GM18907 (cell line): ENCODE results near the gene RMDN3.

Experiments used
- ATAC-seq: cut with Tn5 transposase; IDR thresholded peaks from one replicate; pipeline ENCODE4 v1.9.1; 2021; ENCODE audit warnings: mild to moderate bottlenecking, moderate library complexity; ENCODE audit not compliant: unreplicated experiment

The RMDN3 gene

GRCh38 chr15:40749151-40749630 lies 5.9 kb downstream of the RMDN3 start:
- ATAC-seq = no peak

GRCh38 chr15:40747685-40748631 lies 7.1 kb downstream of the RMDN3 start:
- no peak for ATAC-seq

GRCh38 chr15:40746916-40747418 lies 8.1 kb downstream of the RMDN3 start:
- ATAC-seq = no peak

GRCh38 chr15:40744815-40745152 lies 10.3 kb downstream of the RMDN3 start:
- no peak for ATAC-seq

- ATAC-seq = no peak
These were observed 10.9 kb downstream of the RMDN3 start for GRCh38 chr15:40743921-40744814.

- no peak for ATAC-seq
These were observed 11.6 kb downstream of the RMDN3 start for GRCh38 chr15:40743485-40743901.

- no peak for ATAC-seq
These were observed 15.2 kb downstream of the RMDN3 start for GRCh38 chr15:40739854-40740253.

- no peak for ATAC-seq
These were observed 16.0 kb downstream of the RMDN3 start for GRCh38 chr15:40739047-40739446.

- ATAC-seq = no peak
These were observed 18.0 kb downstream of the RMDN3 start for GRCh38 chr15:40737048-40737447.

- no peak for ATAC-seq
These were observed 18.5 kb downstream of the RMDN3 start for GRCh38 chr15:40736575-40736974.

GRCh38 chr15:40731034-40731433 lies 24.0 kb downstream of the RMDN3 start:
- no peak for ATAC-seq

GRCh38 chr15:40723919-40724318 lies 31.1 kb downstream of the RMDN3 start:
- no peak for ATAC-seq

- no peak for ATAC-seq
These were observed 32.1 kb downstream of the RMDN3 start for GRCh38 chr15:40722934-40723333.

- ATAC-seq = no peak
These were observed 32.7 kb downstream of the RMDN3 start for GRCh38 chr15:40722354-40722753.

- ATAC-seq = no peak
These were observed 33.4 kb downstream of the RMDN3 start for GRCh38 chr15:40721701-40722100.

GRCh38 chr15:40716165-40716564 lies 38.9 kb downstream of the RMDN3 start:
- no peak for ATAC-seq

GRCh38 chr15:40714144-40714543 lies 40.9 kb downstream of the RMDN3 start:
- ATAC-seq = no peak

- ATAC-seq = no peak
These were observed 48.9 kb downstream of the RMDN3 start for GRCh38 chr15:40706121-40706520.

- ATAC-seq = no peak
These were observed 53.0 kb downstream of the RMDN3 start for GRCh38 chr15:40702077-40702476.

- no peak for ATAC-seq
These were observed 57.1 kb downstream of the RMDN3 start for GRCh38 chr15:40697916-40698315.

- ATAC-seq = no peak
These were observed 58.8 kb downstream of the RMDN3 start for GRCh38 chr15:40696228-40696627.
